Stomach (tissue), 9 donors: Measurements from ENCODE around the gene BNC2. TPM values are rescaled to one million over a fixed set of nuclear protein-coding genes. Genes with fewer than 3 reads are reported as not detected.

ENCODE experiments used
- DNase-seq, 2 donors: peaks; one replicate each; pipeline versions ENCODE4 v3.0.0 to v3.0.0-alpha.2; 2013 to 2019
- H3K27ac ChIP-seq, 5 donors: fragments of 200-600 bp in 4 of 5; sonication (generic) in 4 of 5; one replicate each; pipeline ENCODE4 v1.5.1; 2013 to 2019; ENCODE audit warnings: mild to moderate bottlenecking in 1 of 5, moderate library complexity in 1 of 5
- H3K27me3 ChIP-seq, 3 donors: fragments of 200-600 bp; sonication (generic); one replicate each; pipeline ENCODE4 v1.5.1; 2017 to 2019; ENCODE audit warnings: mixed run types in 1 of 3
- H3K36me3 ChIP-seq, 4 donors: fragments of 200-600 bp; sonication (generic); 1 replicate in 3 of 4; 2 replicates in 1 of 4; pipeline ENCODE4 v1.5.1; 2016 to 2019
- H3K4me1 ChIP-seq, 4 donors: fragments of 200-600 bp; sonication (generic); one replicate each; pipeline ENCODE4 v1.5.1; 2016 to 2019
- H3K4me3 ChIP-seq, 4 donors: fragments of 200-600 bp; sonication (generic) in 3 of 4; one replicate each; pipeline ENCODE4 v1.5.1; 2016 to 2019; ENCODE audit warnings: mild to moderate bottlenecking in 1 of 4
- H3K9me3 ChIP-seq, 4 donors: fragments of 200-600 bp; sonication (generic); one replicate each; pipeline ENCODE4 v1.5.1; 2016 to 2019
- CTCF ChIP-seq, 7 experiments: fragments of 450-650 bp in 4 of 7; fragments of 200-600 bp in 3 of 7; sonication (generic) in 3 of 7; IDR thresholded peaks; one replicate each; pipeline ENCODE4 v1.5.1; 2016 to 2019; ENCODE audit warnings: antibody characterized with exemption in 7 of 7, control low read depth in 2 of 7, mild to moderate bottlenecking in 1 of 7
- EP300 ChIP-seq: sonication (generic); formaldehyde crosslinking; IDR thresholded peaks from one replicate; pipeline ENCODE4 v1.6.1; 2017; ENCODE audit warnings: antibody characterized with exemption
- POLR2A ChIP-seq, 4 donors: fragments of 450-650 bp; IDR thresholded peaks; one replicate each; pipeline ENCODE4 v1.6.1; 2016; ENCODE audit warnings: antibody characterized with exemption in 4 of 4, control low read depth in 2 of 4, mild to moderate bottlenecking in 1 of 4, moderate library complexity in 1 of 4
- POLR2AphosphoS5 ChIP-seq, 3 donors: sonication (generic); formaldehyde crosslinking; IDR thresholded peaks; one replicate each; pipeline ENCODE4 v1.6.1; 2016; ENCODE audit warnings: antibody characterized with exemption in 3 of 3
- WGBS, 5 donors: extraction: QIAGEN DNeasy Blood & Tissue Kit in 3 of 5; methylation state at CpG; one replicate each; pipeline versions ENCODE4 v1.1.5 to v1.1.7; 2013 to 2018; 5-methylcytosine and 5-hydroxymethylcytosine counted together
- intact Hi-C: fragments of 100-400 bp; cut with DNase I; formaldehyde crosslinking; loops from one replicate; pipeline ENCODE4 v1.15.1; 2023; ENCODE audit warnings: low total_unique reads
- polyA plus RNA-seq, 3 donors: library from polyadenylated mRNA; stranded (reverse); fragments of 200-250 nt; gene quantifications; one replicate each; pipeline ENCODE4 v1.2.3, GENCODE V29; 2013
- total RNA-seq, 5 donors: library from RNA; depleted of rRNA; stranded (reverse); fragments of >200 nt; gene quantifications; one replicate each; pipeline versions ENCODE4 v1.1.0 to v1.2.3, GENCODE V29; 2014 to 2016
- donor health status: healthy with polysubstance abuse.
- donor health status: Bipolar disorder and iron deficiency.
- donor health status: healthy.

Gene BNC2
- total and polyA plus RNA-seq, 8 donors: 1.1 to 60.7 (median 7.6) TPM

- Histone ChIP-seq H3K36me3 (no peaks in the 10 kb centered on the region), H3K4me1 (peaks cover 3 to 43% (median 28%) of the 10 kb centered on the region in 4 donors), H3K27ac (peak overlapping the region in 4 of 5 donors; percentile 79 to 92 (median 90)), H3K4me3 (peak overlapping the region in 3 of 4 donors; percentile 69 to 80 (median 77)), H3K27me3 (peaks cover 0 to 49% (median 21%) of the 10 kb centered on the region in 3 donors), H3K9me3 (no peaks in the 10 kb centered on the region)
- intact Hi-C loops: no loop called here
- DNase-seq: peak in 1 of 2 donors; percentile 28
- 53 to 76% (median 67%) methylated on average over 5 of the region's 5 CpGs for WGBS, 5 donors
- TF ChIP-seq EP300 (no peak), POLR2A (IDR thresholded peaks at IDR 0.05) (no peak), POLR2AphosphoS5 (IDR thresholded peaks at IDR 0.05) (no peak), CTCF (IDR thresholded peaks at IDR 0.05) (no peak)
These were observed 1.8 kb downstream of the BNC2 start for GRCh38 chr9:16868701-16869100.

GRCh38 chr9:16867576-16868311, 2.7 kb downstream of the BNC2 start:
- peak overlapping the region in 3 of 4 donors; percentile 6 to 80 (median 77) for H3K4me3 ChIP-seq
- intact Hi-C loops: no loop called here

GRCh38 chr9:16866587-16866986, 3.9 kb downstream of the BNC2 start:
- H3K27me3 ChIP-seq: peaks cover 0 to 35% (median 17%) of the 10 kb centered on the region in 3 donors
- DNase-seq: peak in 1 of 2 donors; percentile 50
- no peak for TF ChIP-seq POLR2A (IDR thresholded peaks at IDR 0.05)
- no peak for TF ChIP-seq EP300
- no peak for TF ChIP-seq CTCF (IDR thresholded peaks at IDR 0.05)
- no peak for TF ChIP-seq POLR2AphosphoS5 (IDR thresholded peaks at IDR 0.05)
- H3K4me3 ChIP-seq: peak overlapping the region in 1 of 4 donors; percentile 3
- H3K36me3 ChIP-seq: no peaks in the 10 kb centered on the region
- WGBS, 5 donors: 53 to 87% (median 75%) methylated on average over 2 of the region's 2 CpGs
- intact Hi-C loops: no loop called here
- H3K27ac ChIP-seq: peak overlapping the region in 3 of 5 donors; percentile 90 to 92 (median 91)
- H3K9me3 ChIP-seq: no peaks in the 10 kb centered on the region
- peaks cover 3 to 31% (median 24%) of the 10 kb centered on the region in 4 donors for H3K4me1 ChIP-seq

More at GRCh38 chr9:16867576-16868311, 2.7 kb downstream of the BNC2 start:
- Histone ChIP-seq H3K27ac (peak overlapping the region; percentile 1 to 92 (median 90)), H3K9me3 (no peaks in the 10 kb centered on the region), H3K4me1 (peaks cover 3 to 42% (median 31%) of the 10 kb centered on the region in 4 donors), H3K36me3 (no peaks in the 10 kb centered on the region), H3K27me3 (peaks cover 0 to 47% (median 21%) of the 10 kb centered on the region in 3 donors)
- 34 to 64% (median 56%) methylated on average over 10 of the region's 10 CpGs for WGBS, 5 donors
- no peak for TF ChIP-seq POLR2A (IDR thresholded peaks at IDR 0.05)
- peak; percentile 10 to 61 (median 29) for TF ChIP-seq POLR2AphosphoS5 (IDR thresholded peaks at IDR 0.05)
- no peak for TF ChIP-seq CTCF (IDR thresholded peaks at IDR 0.05)
- DNase-seq: peak in 1 of 2 donors; percentile 48

- Histone ChIP-seq H3K9me3 (no peaks in the 10 kb centered on the region), H3K27ac (peak overlapping the region in 3 of 5 donors; percentile 55 to 92 (median 90)), H3K36me3 (no peaks in the 10 kb centered on the region), H3K4me3 (no peak overlapping the region), H3K27me3 (peaks cover 0 to 18% (median under 1%) of the 10 kb centered on the region in 3 donors), H3K4me1 (peaks cover 0 to 16% (median 8%) of the 10 kb centered on the region in 4 donors)
- intact Hi-C loops: no loop called here
- WGBS, 5 donors: 65 to 83% (median 74%) methylated on average over 10 of the region's 10 CpGs
- DNase-seq: peak in 1 of 2 donors; percentile 45
- TF ChIP-seq POLR2A (IDR thresholded peaks at IDR 0.05) (no peak), CTCF (IDR thresholded peaks at IDR 0.05) (no peak), POLR2AphosphoS5 (IDR thresholded peaks at IDR 0.05) (peak in 1 of 3 donors; percentile 43), EP300 (no peak)
These were observed 5.6 kb downstream of the BNC2 start for GRCh38 chr9:16864649-16865434.
